GM12878 (cell line): ENCODE results near the gene RNPS1. TPM values are rescaled to one million over a fixed set of nuclear protein-coding genes. Genes with fewer than 3 reads are reported as not detected.
A peak's percentile ranks its signal among the peaks of the same experiment; 100 is the strongest.

Experiments
- BACH1 ChIP-seq: fragments of 450-650 bp; IDR thresholded peaks from 2 replicates; pipeline ENCODE4 v1.6.1; 2017; ENCODE audit warnings: mild to moderate bottlenecking, borderline replicate concordance
- EP300 ChIP-seq, 2 experiments: fragments of 150-350 bp in 1 of 2; IDR thresholded peaks; 2 replicates each; pipeline ENCODE4 v1.6.1; 2011 to 2012; ENCODE audit warnings: low read depth in 2 of 2, low read length in 2 of 2, borderline replicate concordance in 1 of 2, improper control_type of control experiment in 1 of 2, inconsistent platforms in 1 of 2; ENCODE audit not compliant: control insufficient read depth in 1 of 2
- GABPA ChIP-seq: IDR thresholded peaks from 2 replicates; pipeline ENCODE4 v1.6.1; 2014; ENCODE audit warnings: antibody characterized with exemption, low read depth, mild to moderate bottlenecking, inconsistent platforms
- HDAC6 ChIP-seq: fragments of 200-600 bp; sonication (generic); IDR thresholded peaks from one replicate; pipeline ENCODE4 v1.8.0; 2017; ENCODE audit warnings: antibody characterized with exemption; ENCODE audit not compliant: unreplicated experiment
- KLF5 ChIP-seq: fragments of 450-650 bp; IDR thresholded peaks from 2 replicates; pipeline ENCODE4 v1.6.1; 2014; ENCODE audit warnings: mild to moderate bottlenecking; ENCODE audit not compliant: partially characterized antibody
- MAX ChIP-seq: IDR thresholded peaks from 2 replicates; pipeline ENCODE4 v1.6.1; 2012; ENCODE audit warnings: low read depth, low read length, improper control_type of control experiment
- MTA3 ChIP-seq: IDR thresholded peaks from 2 replicates; pipeline ENCODE4 v1.6.1; 2012; ENCODE audit warnings: low read length, inconsistent platforms, borderline replicate concordance
- NFYB ChIP-seq: IDR thresholded peaks from 2 replicates; pipeline ENCODE4 v1.6.1; 2011; ENCODE audit warnings: low read depth, mild to moderate bottlenecking, low read length, improper control_type of control experiment, moderate library complexity; ENCODE audit not compliant: insufficient read depth
- SIX5 ChIP-seq: IDR thresholded peaks from 2 replicates; pipeline ENCODE4 v1.6.1; 2011; ENCODE audit warnings: mild to moderate bottlenecking, low read depth, low read length, moderate library complexity; ENCODE audit not compliant: severe bottlenecking
- SMAD5 ChIP-seq: IDR thresholded peaks from 2 replicates; pipeline ENCODE4 v1.6.1; 2016; ENCODE audit warnings: antibody characterized with exemption, low read depth
- SMARCA5 ChIP-seq: fragments of 450-650 bp; IDR thresholded peaks from 2 replicates; pipeline ENCODE4 v1.6.1; 2017; ENCODE audit warnings: mild to moderate bottlenecking
- SRF ChIP-seq, 2 experiments: IDR thresholded peaks; 2 replicates each; pipeline ENCODE4 v1.6.1; 2011; ENCODE audit warnings: low read depth in 2 of 2, low read length in 2 of 2, mild to moderate bottlenecking in 1 of 2, moderate library complexity in 1 of 2
- TCF12 ChIP-seq: IDR thresholded peaks from 2 replicates; pipeline ENCODE4 v1.6.1; 2011; ENCODE audit warnings: low read depth, mild to moderate bottlenecking, low read length
- polyA plus RNA-seq, 11 experiments: library from polyadenylated mRNA; depleted of rRNA in 4 of 11; unstranded in 6 of 11; stranded (reverse) in 5 of 11; fragments of >200 nt; fragmentation: Nextera tagmentation in 4 of 11; fragmentation: Illumina TruSeq in 1 of 11; extraction: Ambion mirVana in 4 of 11; extraction: Trizol in 1 of 11; gene quantifications; 1 replicate in 1 of 11; 2 replicates in 10 of 11; pipeline versions ENCODE4 v1.2.1 to v1.2.3, GENCODE V29; 2011 to 2016; ENCODE audit warnings: inconsistent platforms in 2 of 11, missing spikeins in 2 of 11, low read depth in 1 of 11
- total RNA-seq, 4 experiments: library from RNA; depleted of rRNA in 3 of 4; stranded (reverse); fragments of >200 nt in 3 of 4; fragmentation: Illumina TruSeq in 1 of 4; extraction: Trizol in 1 of 4; gene quantifications; 2 replicates each; pipeline versions ENCODE4 v1.2.1 to v1.2.3, GENCODE V29; 2013 to 2021
- TF ChIP-seq, protein P1 (sequence below): fragments of 450-650 bp; IDR thresholded peaks from 2 replicates; pipeline ENCODE4 v1.6.1; 2017; ENCODE audit warnings: mild to moderate bottlenecking, moderate library complexity
- TF ChIP-seq, protein P2 (sequence below): IDR thresholded peaks from 2 replicates; pipeline ENCODE4 v1.6.1; 2012; ENCODE audit warnings: mild to moderate bottlenecking, low read depth, low read length

RNPS1 gene
- total and polyA plus RNA-seq, 10 of the 15 experiments (the other 5 are each of a cell fraction or from before 2014, with no cell fraction given) = 38.2 to 359 (median 188) TPM

DNA sequence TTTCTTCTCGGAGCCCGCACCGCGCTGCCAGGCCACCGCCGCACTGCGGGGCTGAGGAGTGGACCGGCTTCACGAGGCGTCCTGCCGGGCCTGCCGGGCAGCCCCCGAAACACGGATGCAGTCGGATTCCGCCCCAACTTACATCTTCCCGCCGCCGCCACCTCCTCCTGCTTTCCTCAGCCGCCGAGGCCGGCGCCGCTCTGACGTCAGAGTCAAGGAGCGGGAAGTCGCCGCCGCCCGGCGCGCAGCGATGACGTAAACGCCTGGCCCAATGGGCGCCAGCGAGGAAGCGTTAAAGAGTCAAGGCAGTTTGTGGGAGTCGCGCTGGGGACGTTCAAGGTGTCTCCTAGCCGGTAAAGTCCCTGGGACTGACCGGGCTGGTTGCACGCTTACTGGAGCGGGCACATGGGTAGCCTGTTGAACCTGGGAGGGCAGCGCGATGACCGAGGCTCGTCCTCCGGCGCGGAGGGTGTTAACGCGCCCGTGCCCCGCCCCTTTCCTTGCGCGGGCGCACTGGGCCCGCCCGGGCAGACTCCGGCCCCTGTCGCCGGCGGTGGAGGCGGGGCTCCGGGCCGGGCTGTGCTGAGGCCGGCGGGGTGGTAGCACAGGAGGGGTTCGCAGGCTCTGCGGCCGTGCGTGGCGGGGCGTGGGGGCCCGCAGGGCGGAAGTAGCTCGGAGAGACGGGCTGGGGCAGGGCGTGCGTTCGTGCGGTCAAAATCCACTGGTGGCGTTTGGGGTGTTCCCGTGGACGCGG lies at the start of gene RNPS1 (continued):
- TF ChIP-seq, protein P1, sequence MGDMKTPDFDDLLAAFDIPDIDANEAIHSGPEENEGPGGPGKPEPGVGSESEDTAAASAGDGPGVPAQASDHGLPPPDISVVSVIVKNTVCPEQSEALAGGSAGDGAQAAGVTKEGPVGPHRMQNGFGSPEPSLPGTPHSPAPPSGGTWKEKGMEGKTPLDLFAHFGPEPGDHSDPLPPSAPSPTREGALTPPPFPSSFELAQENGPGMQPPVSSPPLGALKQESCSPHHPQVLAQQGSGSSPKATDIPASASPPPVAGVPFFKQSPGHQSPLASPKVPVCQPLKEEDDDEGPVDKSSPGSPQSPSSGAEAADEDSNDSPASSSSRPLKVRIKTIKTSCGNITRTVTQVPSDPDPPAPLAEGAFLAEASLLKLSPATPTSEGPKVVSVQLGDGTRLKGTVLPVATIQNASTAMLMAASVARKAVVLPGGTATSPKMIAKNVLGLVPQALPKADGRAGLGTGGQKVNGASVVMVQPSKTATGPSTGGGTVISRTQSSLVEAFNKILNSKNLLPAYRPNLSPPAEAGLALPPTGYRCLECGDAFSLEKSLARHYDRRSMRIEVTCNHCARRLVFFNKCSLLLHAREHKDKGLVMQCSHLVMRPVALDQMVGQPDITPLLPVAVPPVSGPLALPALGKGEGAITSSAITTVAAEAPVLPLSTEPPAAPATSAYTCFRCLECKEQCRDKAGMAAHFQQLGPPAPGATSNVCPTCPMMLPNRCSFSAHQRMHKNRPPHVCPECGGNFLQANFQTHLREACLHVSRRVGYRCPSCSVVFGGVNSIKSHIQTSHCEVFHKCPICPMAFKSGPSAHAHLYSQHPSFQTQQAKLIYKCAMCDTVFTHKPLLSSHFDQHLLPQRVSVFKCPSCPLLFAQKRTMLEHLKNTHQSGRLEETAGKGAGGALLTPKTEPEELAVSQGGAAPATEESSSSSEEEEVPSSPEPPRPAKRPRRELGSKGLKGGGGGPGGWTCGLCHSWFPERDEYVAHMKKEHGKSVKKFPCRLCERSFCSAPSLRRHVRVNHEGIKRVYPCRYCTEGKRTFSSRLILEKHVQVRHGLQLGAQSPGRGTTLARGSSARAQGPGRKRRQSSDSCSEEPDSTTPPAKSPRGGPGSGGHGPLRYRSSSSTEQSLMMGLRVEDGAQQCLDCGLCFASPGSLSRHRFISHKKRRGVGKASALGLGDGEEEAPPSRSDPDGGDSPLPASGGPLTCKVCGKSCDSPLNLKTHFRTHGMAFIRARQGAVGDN = peak; percentile 77; the same call in 1 of the 2 replicates
- TF ChIP-seq GABPA = peak; percentile 64; the same call in 1 of the 2 replicates
- 0 out of 4 replicates have a peak, but pooled peaks of 1 of the 2 experiments have one; percentile 10 for TF ChIP-seq EP300 (IDR thresholded peaks at IDR 0.05; ENCODE audit: borderline replicate concordance in 1 of 2, control insufficient read depth in 1 of 2, low read depth in 2 of 2, low read length in 2 of 2)
- peak; percentile 73 for TF ChIP-seq MAX
- TF ChIP-seq SMARCA5 = peak; percentile 20
- peak; percentile 93 for TF ChIP-seq KLF5
- TF ChIP-seq MTA3 = no peak
- TF ChIP-seq SMAD5 = peak; percentile 97
- peak in 1 of 2 experiments; percentile 86; a peak in 2 of 4 replicates for TF ChIP-seq SRF (IDR thresholded peaks at IDR 0.05; ENCODE audit: low read depth in 2 of 2, low read length in 2 of 2)
- no peak for TF ChIP-seq NFYB
- TF ChIP-seq, protein P2, sequence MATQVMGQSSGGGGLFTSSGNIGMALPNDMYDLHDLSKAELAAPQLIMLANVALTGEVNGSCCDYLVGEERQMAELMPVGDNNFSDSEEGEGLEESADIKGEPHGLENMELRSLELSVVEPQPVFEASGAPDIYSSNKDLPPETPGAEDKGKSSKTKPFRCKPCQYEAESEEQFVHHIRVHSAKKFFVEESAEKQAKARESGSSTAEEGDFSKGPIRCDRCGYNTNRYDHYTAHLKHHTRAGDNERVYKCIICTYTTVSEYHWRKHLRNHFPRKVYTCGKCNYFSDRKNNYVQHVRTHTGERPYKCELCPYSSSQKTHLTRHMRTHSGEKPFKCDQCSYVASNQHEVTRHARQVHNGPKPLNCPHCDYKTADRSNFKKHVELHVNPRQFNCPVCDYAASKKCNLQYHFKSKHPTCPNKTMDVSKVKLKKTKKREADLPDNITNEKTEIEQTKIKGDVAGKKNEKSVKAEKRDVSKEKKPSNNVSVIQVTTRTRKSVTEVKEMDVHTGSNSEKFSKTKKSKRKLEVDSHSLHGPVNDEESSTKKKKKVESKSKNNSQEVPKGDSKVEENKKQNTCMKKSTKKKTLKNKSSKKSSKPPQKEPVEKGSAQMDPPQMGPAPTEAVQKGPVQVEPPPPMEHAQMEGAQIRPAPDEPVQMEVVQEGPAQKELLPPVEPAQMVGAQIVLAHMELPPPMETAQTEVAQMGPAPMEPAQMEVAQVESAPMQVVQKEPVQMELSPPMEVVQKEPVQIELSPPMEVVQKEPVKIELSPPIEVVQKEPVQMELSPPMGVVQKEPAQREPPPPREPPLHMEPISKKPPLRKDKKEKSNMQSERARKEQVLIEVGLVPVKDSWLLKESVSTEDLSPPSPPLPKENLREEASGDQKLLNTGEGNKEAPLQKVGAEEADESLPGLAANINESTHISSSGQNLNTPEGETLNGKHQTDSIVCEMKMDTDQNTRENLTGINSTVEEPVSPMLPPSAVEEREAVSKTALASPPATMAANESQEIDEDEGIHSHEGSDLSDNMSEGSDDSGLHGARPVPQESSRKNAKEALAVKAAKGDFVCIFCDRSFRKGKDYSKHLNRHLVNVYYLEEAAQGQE = no peak
- TF ChIP-seq TCF12 = peak; percentile 18; the same call in 1 of the 2 replicates
- TF ChIP-seq HDAC6 = peak; percentile 73
- TF ChIP-seq SIX5 = no peak
- TF ChIP-seq BACH1 = peak; percentile 70
